Central memory CD8-positive, alpha-beta T cell (primary cell): ENCODE measurements around the gene MAGI1.

ENCODE experiments used
- ATAC-seq: fragments of 150-1000 bp; cut with Tn5 transposase; replicated peaks from 2 replicates; pipeline ENCODE4 v1.10.0; 2022; ENCODE audit warnings: mild to moderate bottlenecking, moderate FRiP score, moderate number of reproducible peaks; ENCODE audit not compliant: poor library complexity, severe bottlenecking; ENCODE audit errors: extremely low read depth
- DNase-seq, 2 donors: peaks; one replicate each; pipeline ENCODE4 v3.0.0; 2021; ENCODE audit warnings: low spot score in 2 of 2
- H3K27ac Mint-ChIP-seq: one replicate; pipeline ENCODE4 v1.8.0; 2022; ENCODE audit warnings: low read depth, mild to moderate bottlenecking, moderate library complexity, mixed read lengths
- H3K27me3 Mint-ChIP-seq: one replicate; pipeline ENCODE4 v1.8.0; 2022; ENCODE audit warnings: mixed read lengths
- H3K36me3 Mint-ChIP-seq: one replicate; pipeline ENCODE4 v1.8.0; 2022; ENCODE audit warnings: mild to moderate bottlenecking, moderate library complexity, mixed read lengths; ENCODE audit not compliant: insufficient read depth
- H3K4me1 Mint-ChIP-seq: one replicate; pipeline ENCODE4 v1.8.0; 2022; ENCODE audit warnings: mixed read lengths
- H3K4me3 Mint-ChIP-seq: one replicate; pipeline ENCODE4 v1.8.0; 2022; ENCODE audit warnings: mild to moderate bottlenecking, moderate library complexity, mixed read lengths
- H3K9me3 Mint-ChIP-seq: one replicate; pipeline ENCODE4 v1.8.0; 2022; ENCODE audit warnings: mixed read lengths

The MAGI1 gene

DNA sequence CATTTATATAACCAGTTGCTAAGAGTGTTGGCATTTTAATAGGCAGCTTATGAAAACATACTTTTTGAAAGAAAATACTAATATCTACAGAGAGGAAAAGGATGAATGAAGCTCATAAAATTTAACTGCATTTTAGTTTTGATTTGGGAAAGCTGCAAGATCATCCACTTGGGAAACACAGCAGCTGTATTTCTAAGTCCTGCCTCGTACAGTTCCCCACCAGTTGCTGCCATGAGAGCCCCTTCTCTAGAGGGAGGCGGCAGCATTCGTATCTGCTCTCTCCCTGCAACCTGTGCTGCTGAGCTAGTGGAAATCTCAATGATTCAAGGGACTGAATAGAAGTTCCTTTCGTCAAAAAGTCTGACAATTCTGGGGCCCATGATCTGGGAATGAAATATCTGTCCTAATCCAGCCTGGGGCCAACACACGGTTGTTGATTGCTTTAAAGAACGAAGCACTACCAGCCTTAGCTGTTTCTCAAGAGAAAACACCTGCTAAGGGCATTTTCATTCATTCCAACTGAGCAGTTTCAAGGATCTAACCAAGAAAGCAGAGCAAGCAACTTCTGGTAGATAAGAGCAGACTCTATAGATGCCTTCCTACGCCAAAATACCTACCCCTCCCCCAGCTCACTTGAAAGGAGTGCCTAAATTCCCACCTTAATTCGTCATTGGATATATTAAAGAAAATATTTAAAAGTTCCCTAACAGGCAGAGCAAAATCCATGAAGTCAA is 223.7 kb downstream of the MAGI1 start:
- H3K36me3 Mint-ChIP-seq: no peaks in the 10 kb centered on the region
- peaks cover 11% of the 10 kb centered on the region for H3K9me3 Mint-ChIP-seq
- no peaks in the 10 kb centered on the region for H3K4me1 Mint-ChIP-seq
- H3K27ac Mint-ChIP-seq: no peak overlapping the region
- no peak overlapping the region for H3K4me3 Mint-ChIP-seq
- H3K27me3 Mint-ChIP-seq: no peaks in the 10 kb centered on the region
- DNase-seq (no peak), ATAC-seq (no peak)

- H3K27ac Mint-ChIP-seq: no peak overlapping the region
- H3K27me3 Mint-ChIP-seq: no peaks in the 10 kb centered on the region
- H3K9me3 Mint-ChIP-seq: peaks cover 11% of the 10 kb centered on the region
- H3K4me1 Mint-ChIP-seq: no peaks in the 10 kb centered on the region
- ATAC-seq (no peak), DNase-seq (no peak)
- H3K4me3 Mint-ChIP-seq: no peak overlapping the region
- H3K36me3 Mint-ChIP-seq: peaks cover 2% of the 10 kb centered on the region
Observed at GRCh38 chr3:65811892-65812291, 226.8 kb downstream of the MAGI1 start.

DNA sequence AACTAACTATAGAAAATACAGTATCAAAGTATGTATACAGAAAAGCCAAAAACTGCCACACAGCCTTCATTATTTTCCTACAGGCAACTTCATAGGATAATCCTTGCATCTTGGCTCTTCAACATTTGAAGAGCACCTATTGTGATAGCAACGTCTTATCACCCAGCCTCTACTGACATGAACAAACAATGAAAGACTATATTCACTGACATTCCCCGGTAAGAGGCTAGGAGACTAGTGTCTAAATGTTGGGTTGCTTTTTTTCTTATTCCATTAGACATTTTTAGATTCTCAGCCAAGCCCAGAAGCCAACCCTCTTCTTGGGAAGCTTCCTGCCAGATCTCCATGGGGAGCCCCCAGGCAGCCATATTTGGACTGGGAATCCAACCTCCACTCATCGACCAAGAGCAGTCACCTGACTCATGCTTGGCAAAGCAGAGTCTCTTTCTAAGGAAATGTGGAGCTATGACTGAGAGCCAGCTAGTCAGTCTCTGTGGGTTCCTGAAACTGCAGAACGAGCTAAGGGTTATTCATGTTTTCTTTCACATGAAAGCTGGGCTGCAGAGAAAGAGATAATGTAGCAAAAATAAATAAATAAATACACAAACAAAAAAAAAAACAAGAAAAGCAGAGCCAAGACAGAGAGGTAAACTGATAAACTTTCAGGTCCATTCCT is 227.5 kb downstream of the MAGI1 start:
- Mint-ChIP-seq H3K27ac (no peak overlapping the region), H3K4me3 (no peak overlapping the region), H3K9me3 (peaks cover 11% of the 10 kb centered on the region), H3K4me1 (no peaks in the 10 kb centered on the region), H3K27me3 (no peaks in the 10 kb centered on the region), H3K36me3 (peaks cover 2% of the 10 kb centered on the region)
- ATAC-seq (no peak), DNase-seq (no peak)

- Mint-ChIP-seq H3K36me3 (peaks cover 2% of the 10 kb centered on the region), H3K4me3 (no peak overlapping the region), H3K9me3 (peaks cover 15% of the 10 kb centered on the region), H3K4me1 (no peaks in the 10 kb centered on the region), H3K27ac (no peak overlapping the region), H3K27me3 (no peaks in the 10 kb centered on the region)
- no peak for ATAC-seq
- no peak for DNase-seq
Observed at GRCh38 chr3:65810302-65810701, 228.4 kb downstream of the MAGI1 start.

DNA sequence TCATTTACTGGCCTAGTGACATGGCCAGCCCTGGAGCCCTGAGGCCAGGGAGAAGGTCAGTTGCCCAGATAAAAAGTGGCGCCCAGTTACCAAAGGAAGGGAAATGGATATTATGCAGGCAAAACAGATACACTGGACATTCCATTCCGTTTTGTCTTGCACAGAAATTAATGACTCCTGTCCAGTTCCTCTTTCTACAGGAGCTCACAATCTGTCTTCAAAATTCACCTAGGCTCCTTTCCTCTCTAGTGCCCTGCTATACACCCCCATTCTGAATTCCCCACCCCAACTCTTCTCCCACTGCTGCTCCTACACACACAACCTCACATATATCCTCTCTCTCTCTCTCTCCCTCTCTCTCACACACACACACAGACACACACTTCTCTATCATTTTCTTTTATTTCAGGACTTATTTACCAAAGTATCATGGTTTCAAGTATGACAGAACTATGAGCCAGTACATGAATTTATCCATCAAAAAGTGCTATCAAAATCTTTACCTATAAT is 229.0 kb downstream of the MAGI1 start:
- no peak for DNase-seq
- ATAC-seq: no peak
- H3K4me3 Mint-ChIP-seq: no peak overlapping the region
- H3K9me3 Mint-ChIP-seq: peaks cover 16% of the 10 kb centered on the region
- H3K27me3 Mint-ChIP-seq: no peaks in the 10 kb centered on the region
- no peak overlapping the region for H3K27ac Mint-ChIP-seq
- no peaks in the 10 kb centered on the region for H3K4me1 Mint-ChIP-seq
- peaks cover 2% of the 10 kb centered on the region for H3K36me3 Mint-ChIP-seq

DNA sequence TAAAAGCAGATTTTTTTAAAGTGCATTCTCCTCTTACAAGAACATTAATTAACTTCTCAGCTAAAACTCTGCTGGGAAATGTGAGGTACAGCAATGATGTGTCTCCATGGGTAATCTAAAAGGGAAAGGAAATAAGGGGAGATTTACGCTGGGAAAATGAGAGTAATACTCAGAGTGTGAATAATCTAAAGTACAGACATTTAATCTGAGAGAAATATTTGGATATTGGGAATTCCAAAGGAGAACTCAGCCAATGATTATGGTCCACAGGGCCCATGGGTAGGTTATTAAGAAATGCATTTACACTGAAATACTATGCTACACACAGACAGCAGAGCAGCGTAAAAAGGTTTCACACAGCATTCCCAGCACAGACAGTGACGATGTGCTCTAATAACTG is 229.9 kb downstream of the MAGI1 start:
- no peaks in the 10 kb centered on the region for H3K4me1 Mint-ChIP-seq

GRCh38 chr3:65808407-65808806 is 230.3 kb downstream of the MAGI1 start:
- no peak overlapping the region for H3K4me3 Mint-ChIP-seq
- peaks cover 16% of the 10 kb centered on the region for H3K9me3 Mint-ChIP-seq
- peaks cover 2% of the 10 kb centered on the region for H3K36me3 Mint-ChIP-seq
- no peak for DNase-seq
- no peak for ATAC-seq
- no peak overlapping the region for H3K27ac Mint-ChIP-seq
- H3K4me1 Mint-ChIP-seq: no peaks in the 10 kb centered on the region
- H3K27me3 Mint-ChIP-seq: no peaks in the 10 kb centered on the region

More for the DNA sequence above, 229.9 kb downstream of the MAGI1 start:
- H3K27ac Mint-ChIP-seq: no peak overlapping the region
- ATAC-seq (no peak), DNase-seq (no peak)
- H3K27me3 Mint-ChIP-seq: no peaks in the 10 kb centered on the region
- peaks cover 2% of the 10 kb centered on the region for H3K36me3 Mint-ChIP-seq
- no peak overlapping the region for H3K4me3 Mint-ChIP-seq
- peaks cover 16% of the 10 kb centered on the region for H3K9me3 Mint-ChIP-seq

GRCh38 chr3:65807225-65807624 is 231.5 kb downstream of the MAGI1 start:
- Mint-ChIP-seq H3K27me3 (no peaks in the 10 kb centered on the region), H3K36me3 (peaks cover 2% of the 10 kb centered on the region), H3K9me3 (peaks cover 13% of the 10 kb centered on the region), H3K4me1 (no peaks in the 10 kb centered on the region), H3K27ac (no peak overlapping the region), H3K4me3 (no peak overlapping the region)
- ATAC-seq: no peak
- no peak for DNase-seq

GRCh38 chr3:65806600-65806999 is 232.1 kb downstream of the MAGI1 start:
- Mint-ChIP-seq H3K9me3 (peaks cover 11% of the 10 kb centered on the region), H3K36me3 (peaks cover 2% of the 10 kb centered on the region), H3K4me1 (no peaks in the 10 kb centered on the region), H3K27ac (no peak overlapping the region), H3K4me3 (no peak overlapping the region), H3K27me3 (no peaks in the 10 kb centered on the region)
- ATAC-seq (no peak), DNase-seq (no peak)

DNA sequence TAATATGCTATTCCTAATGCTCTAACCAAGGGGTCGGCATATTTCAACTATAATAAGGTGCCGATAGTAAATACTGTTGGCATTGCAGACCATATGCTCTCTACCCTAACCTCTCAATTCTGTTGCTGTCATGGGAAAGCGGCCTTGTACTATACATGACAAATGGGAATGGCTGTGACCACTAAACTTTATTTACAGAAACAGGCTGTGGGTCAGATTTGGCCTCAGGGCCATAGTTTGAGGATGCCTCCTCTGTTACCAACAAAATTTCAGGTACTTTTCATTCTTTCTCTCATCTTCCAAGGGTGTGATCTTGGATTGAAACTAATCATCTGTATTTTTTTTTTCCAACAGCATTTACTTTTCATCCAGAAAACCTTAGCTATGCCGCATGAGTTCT is 242.0 kb downstream of the MAGI1 start:
- DNase-seq: no peak
- no peaks in the 10 kb centered on the region for H3K27me3 Mint-ChIP-seq
- no peaks in the 10 kb centered on the region for H3K4me1 Mint-ChIP-seq
- no peaks in the 10 kb centered on the region for H3K9me3 Mint-ChIP-seq
- no peak overlapping the region for H3K4me3 Mint-ChIP-seq
- no peak for ATAC-seq
- H3K36me3 Mint-ChIP-seq: peaks cover 3% of the 10 kb centered on the region
- no peak overlapping the region for H3K27ac Mint-ChIP-seq

GRCh38 chr3:65795166-65795565 is 243.6 kb downstream of the MAGI1 start:
- Mint-ChIP-seq H3K27me3 (no peaks in the 10 kb centered on the region), H3K4me3 (no peak overlapping the region), H3K9me3 (no peaks in the 10 kb centered on the region), H3K36me3 (peaks cover 3% of the 10 kb centered on the region), H3K27ac (no peak overlapping the region), H3K4me1 (no peaks in the 10 kb centered on the region)
- DNase-seq: no peak
- no peak for ATAC-seq

DNA sequence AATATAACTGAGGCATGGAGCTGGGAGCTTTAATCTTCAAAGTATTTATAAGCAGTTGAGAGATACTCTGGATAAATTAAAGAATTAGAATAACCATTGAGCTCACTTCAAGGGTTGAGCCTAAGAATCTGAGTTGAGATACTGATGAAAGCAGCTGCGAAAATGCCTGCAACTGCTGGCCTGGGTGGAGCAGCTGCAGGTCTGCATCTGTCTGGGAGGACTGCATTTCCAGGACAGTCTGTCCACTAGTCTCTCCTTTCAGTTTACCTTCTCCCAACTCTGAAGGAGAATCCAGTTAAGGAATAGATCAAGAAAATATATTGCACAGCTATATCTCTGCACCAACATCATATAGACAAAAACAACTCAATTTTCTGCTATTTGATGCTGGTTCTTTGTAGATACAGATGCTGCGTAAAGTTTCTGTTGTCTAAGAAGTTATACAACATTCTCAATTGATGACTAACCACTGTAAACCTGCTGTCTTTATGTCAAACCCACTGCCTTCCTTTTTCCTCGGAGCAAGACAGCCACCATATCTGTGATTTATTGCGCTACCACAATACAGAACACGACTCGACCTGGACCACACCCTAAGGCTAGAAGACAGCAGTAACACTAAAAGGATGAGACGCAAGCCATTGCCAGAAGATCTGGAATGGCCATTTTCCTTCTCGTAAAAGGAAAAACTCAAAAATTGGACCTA is 245.1 kb downstream of the MAGI1 start:
- Mint-ChIP-seq H3K27me3 (no peaks in the 10 kb centered on the region), H3K36me3 (peaks cover 3% of the 10 kb centered on the region)

GRCh38 chr3:65788461-65788860 is 250.3 kb downstream of the MAGI1 start:
- Mint-ChIP-seq H3K9me3 (no peaks in the 10 kb centered on the region), H3K4me1 (no peaks in the 10 kb centered on the region), H3K27ac (no peak overlapping the region), H3K27me3 (no peaks in the 10 kb centered on the region), H3K4me3 (no peak overlapping the region), H3K36me3 (no peaks in the 10 kb centered on the region)
- no peak for ATAC-seq
- no peak for DNase-seq

More for the DNA sequence above, 245.1 kb downstream of the MAGI1 start:
- ATAC-seq (no peak), DNase-seq (no peak)
- H3K27ac Mint-ChIP-seq: no peak overlapping the region
- no peak overlapping the region for H3K4me3 Mint-ChIP-seq
- H3K9me3 Mint-ChIP-seq: no peaks in the 10 kb centered on the region
- no peaks in the 10 kb centered on the region for H3K4me1 Mint-ChIP-seq
